ENCODE results near the gene BMI1. TPM values are rescaled to one million over a fixed set of nuclear protein-coding genes. Genes with fewer than 3 reads are reported as not detected.

Gene BMI1
- total and polyA plus RNA-seq, 9 donors, result 35.3 to 55.0 (median 46.6) TPM

DNA sequence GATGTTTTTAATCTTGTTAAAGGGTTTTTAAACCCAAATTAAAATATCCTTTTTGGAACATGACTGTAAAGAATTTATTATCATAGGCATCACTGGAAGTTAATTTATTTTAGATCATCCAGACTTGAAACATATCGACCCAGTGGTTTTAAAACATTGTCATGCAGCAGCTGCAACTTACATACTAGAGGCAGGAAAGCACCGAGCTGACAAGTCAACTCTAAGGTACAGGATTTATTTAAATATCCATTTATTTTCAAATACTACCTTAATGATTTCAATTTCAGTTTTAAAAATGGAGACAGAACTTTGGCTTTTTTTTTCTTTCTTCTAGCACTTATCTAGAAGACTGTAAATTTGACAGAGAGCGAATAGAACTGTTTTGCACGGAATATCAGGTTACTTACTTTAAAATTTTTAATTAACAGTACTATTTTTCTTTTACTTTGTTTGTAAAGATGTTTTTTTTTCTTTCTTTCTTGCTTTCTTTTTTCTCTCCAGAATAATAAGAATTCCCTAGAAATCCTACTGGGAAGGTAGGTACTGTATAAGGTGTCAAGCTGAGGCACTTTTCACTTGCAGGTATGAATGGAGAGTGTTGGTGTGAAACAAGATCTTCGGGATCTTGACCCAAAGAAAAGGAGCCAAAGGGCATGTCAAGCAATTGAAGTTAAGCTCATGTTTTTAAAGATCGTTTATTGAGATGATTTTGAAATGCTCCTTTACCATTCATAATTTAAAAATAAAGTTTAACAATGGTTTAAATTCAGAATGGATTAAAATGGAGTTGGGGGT is 2.9 kb upstream of the BMI1 start:
- Histone ChIP-seq H3K4me3 (ENCODE audit: low read length) (no peak overlapping the region), H3K27me3 (ENCODE audit: control insufficient read depth, insufficient read depth, low read length) (peaks cover 13% of the 10 kb centered on the region), H3K27ac (ENCODE audit: low read length) (no peak overlapping the region), H3K9me3 (replicated peaks; ENCODE audit: control insufficient read depth, low read depth, low read length) (no peaks in the 10 kb centered on the region), H3K36me3 (ENCODE audit: control insufficient read depth, insufficient read depth, low read length) (no peaks in the 10 kb centered on the region), H3K4me1 (ENCODE audit: control insufficient read depth, insufficient read depth, low read length) (peaks cover 8% of the 10 kb centered on the region)
- DNase-seq, result no peak
- no CpG with 5 or more reads among the region's 6 CpGs for WGBS (ENCODE audit: insufficient coverage)

DNA sequence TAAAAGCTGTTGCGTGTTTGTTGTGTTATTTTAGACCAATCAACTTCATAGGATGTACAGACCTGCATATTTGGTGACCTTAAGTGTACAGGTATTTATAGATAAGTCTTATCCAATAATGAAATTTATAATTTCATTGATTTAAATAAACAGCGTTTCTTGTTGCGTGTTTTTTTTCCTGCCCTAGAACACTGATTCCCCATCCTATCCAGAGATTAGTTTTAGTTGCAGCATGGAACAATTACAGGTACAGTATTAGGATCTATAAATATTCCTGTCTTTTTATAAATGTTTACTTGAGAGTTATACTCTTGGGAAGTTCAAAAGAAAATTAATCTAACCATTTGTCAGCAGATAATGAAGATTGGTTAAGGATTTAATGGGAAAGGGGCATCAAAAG is 2.1 kb upstream of the BMI1 start:
- Histone ChIP-seq H3K9me3 (replicated peaks; ENCODE audit: control insufficient read depth, low read depth, low read length) (no peaks in the 10 kb centered on the region), H3K27me3 (ENCODE audit: control insufficient read depth, insufficient read depth, low read length) (peaks cover 17% of the 10 kb centered on the region), H3K36me3 (ENCODE audit: control insufficient read depth, insufficient read depth, low read length) (no peaks in the 10 kb centered on the region), H3K4me1 (ENCODE audit: control insufficient read depth, insufficient read depth, low read length) (peaks cover 12% of the 10 kb centered on the region), H3K4me3 (ENCODE audit: low read length) (no peak overlapping the region), H3K27ac (ENCODE audit: low read length) (no peak overlapping the region)
- DNase-seq, result no peak
- no CpG with 5 or more reads among the region's 3 CpGs for WGBS (ENCODE audit: insufficient coverage)

DNA sequence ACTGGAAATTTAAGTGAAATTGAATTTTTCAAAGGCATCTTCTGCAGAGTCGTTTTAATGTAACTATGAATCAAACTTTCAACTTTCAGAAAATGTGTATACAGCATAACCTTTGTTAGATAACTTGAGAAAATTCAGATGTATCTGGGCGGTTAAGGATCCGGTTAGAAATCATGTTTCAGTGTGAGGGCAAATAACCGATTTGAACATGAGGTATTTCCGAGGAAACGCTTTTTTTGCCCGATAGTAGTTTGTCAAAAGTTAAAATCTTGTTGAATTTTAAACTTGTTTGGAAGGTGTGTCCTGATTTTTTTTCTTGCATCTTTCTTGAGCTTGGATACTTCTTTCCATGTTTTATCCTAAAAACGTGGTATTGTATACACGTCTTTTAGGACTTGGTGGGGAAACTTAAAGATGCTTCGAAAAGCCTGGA is 1.3 kb upstream of the BMI1 start:
- peaks cover 15% of the 10 kb centered on the region for H3K4me1 ChIP-seq (ENCODE audit: control insufficient read depth, insufficient read depth, low read length)
- WGBS (ENCODE audit: insufficient coverage), result 94% methylated on average over 6 of the region's 10 CpGs
- no peak for DNase-seq

DNA sequence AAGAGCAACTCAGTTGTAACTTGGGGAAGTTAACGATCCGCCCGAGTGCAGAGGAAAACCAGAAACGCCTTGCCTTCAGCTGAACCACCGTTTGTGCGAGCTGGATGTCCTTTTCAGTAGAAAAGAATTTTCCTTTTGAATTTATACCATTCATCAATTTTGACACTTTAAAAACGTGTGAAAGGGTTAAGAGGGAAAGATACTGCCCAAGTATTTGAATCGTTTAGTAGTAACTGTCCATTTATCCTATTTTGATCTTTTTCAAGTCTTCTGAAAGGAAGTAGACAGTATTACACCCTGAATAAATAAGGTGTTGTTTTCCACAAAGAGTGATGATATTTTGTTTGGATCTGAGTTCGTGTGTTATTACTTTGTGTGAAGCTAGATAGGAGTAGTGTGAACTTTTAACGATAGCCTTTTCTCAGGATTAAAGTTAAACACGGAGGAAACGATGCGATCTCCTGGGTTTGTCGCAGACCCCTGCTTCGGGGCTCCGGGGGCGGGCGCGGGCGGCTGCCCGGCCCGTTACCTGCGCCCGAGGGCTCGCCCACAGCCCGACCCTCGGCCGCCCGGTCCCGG is 830 bp upstream of the BMI1 start:
- Histone ChIP-seq H3K4me1 (ENCODE audit: control insufficient read depth, insufficient read depth, low read length) (peaks cover 20% of the 10 kb centered on the region), H3K9me3 (replicated peaks; ENCODE audit: control insufficient read depth, low read depth, low read length) (no peaks in the 10 kb centered on the region), H3K4me3 (ENCODE audit: low read length) (peak overlapping the region; percentile 42), H3K36me3 (ENCODE audit: control insufficient read depth, insufficient read depth, low read length) (no peaks in the 10 kb centered on the region), H3K27ac (ENCODE audit: low read length) (peak overlapping the region; percentile 60), H3K27me3 (ENCODE audit: control insufficient read depth, insufficient read depth, low read length) (peaks cover 21% of the 10 kb centered on the region)
- peak; percentile 34 for DNase-seq
- WGBS (ENCODE audit: insufficient coverage), result 0% methylated on average over 22 of the region's 30 CpGs

More for the DNA sequence above, 1.3 kb upstream of the BMI1 start:
- H3K9me3 ChIP-seq (replicated peaks; ENCODE audit: control insufficient read depth, low read depth, low read length), result no peaks in the 10 kb centered on the region
- H3K36me3 ChIP-seq (ENCODE audit: control insufficient read depth, insufficient read depth, low read length), result no peaks in the 10 kb centered on the region
- peaks cover 21% of the 10 kb centered on the region for H3K27me3 ChIP-seq (ENCODE audit: control insufficient read depth, insufficient read depth, low read length)
- no peak overlapping the region for H3K27ac ChIP-seq (ENCODE audit: low read length)
- no peak overlapping the region for H3K4me3 ChIP-seq (ENCODE audit: low read length)

DNA sequence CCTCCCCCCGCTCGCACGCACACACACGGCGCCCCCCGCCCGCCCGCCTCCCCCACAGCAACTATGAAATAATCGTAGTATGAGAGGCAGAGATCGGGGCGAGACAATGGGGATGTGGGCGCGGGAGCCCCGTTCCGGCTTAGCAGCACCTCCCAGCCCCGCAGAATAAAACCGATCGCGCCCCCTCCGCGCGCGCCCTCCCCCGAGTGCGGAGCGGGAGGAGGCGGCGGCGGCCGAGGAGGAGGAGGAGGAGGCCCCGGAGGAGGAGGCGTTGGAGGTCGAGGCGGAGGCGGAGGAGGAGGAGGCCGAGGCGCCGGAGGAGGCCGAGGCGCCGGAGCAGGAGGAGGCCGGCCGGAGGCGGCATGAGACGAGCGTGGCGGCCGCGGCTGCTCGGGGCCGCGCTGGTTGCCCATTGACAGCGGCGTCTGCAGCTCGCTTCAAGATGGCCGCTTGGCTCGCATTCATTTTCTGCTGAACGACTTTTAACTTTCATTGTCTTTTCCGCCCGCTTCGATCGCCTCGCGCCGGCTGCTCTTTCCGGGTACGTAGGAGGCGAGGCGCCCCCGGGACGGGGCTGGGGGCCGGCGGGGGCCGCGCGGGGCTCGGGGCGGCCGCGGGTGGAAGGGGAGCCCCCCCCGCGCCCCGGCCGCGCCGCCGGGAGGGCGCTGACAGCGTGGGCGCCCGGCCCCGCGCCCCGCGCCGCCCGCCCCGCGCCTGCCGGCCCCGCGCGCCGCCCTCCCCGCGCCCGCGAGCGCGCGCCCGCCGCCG is 441 bp downstream of the BMI1 start:
- peaks cover 21% of the 10 kb centered on the region for H3K27me3 ChIP-seq (ENCODE audit: control insufficient read depth, insufficient read depth, low read length)

DNA sequence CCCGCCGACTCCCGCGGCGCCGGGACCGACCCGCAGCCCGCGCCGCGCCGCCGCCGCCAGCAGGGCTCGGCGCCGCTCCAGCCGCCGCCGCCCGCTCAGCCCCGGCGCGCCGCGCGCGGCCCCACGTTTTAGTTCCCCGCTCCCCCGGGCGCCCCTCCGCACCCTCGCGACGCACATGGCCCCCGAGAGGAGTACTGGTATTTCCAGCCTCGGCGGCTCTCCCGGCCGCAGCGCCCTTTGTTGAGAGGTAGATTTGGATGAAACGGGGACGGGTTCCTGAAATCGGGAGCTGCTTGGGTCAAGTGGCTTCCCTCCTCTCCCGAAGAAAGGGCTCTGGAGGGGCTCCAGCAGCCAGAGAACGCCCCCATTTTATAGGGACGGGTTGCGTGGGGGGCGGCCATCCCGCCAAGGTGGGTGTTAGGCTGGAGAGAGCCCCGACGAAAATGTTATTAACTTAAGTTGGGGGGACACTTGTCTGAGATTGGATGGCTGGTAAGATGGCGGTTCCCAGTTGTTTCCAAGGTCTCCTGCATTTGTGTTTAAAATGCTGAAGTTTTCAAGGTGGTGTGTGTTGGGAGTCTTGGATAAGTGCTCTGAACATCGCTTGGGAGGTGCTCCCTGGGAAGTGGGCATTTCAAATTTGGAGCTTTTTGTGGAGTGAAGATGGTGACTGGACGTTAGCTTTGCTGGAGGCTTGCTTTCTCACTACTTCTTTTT is 1.2 kb downstream of the BMI1 start:
- H3K4me3 ChIP-seq (ENCODE audit: low read length), result peak overlapping the region; percentile 55
- H3K4me1 ChIP-seq (ENCODE audit: control insufficient read depth, insufficient read depth, low read length), result peaks cover 20% of the 10 kb centered on the region
- H3K9me3 ChIP-seq (replicated peaks; ENCODE audit: control insufficient read depth, low read depth, low read length), result no peaks in the 10 kb centered on the region
- H3K36me3 ChIP-seq (ENCODE audit: control insufficient read depth, insufficient read depth, low read length), result no peaks in the 10 kb centered on the region
- peaks cover 21% of the 10 kb centered on the region for H3K27me3 ChIP-seq (ENCODE audit: control insufficient read depth, insufficient read depth, low read length)
- WGBS (ENCODE audit: insufficient coverage), result 1% methylated on average over 39 of the region's 57 CpGs
- DNase-seq, result peak; percentile 47
- H3K27ac ChIP-seq (ENCODE audit: low read length), result no peak overlapping the region

More for the DNA sequence above, 441 bp downstream of the BMI1 start:
- no peaks in the 10 kb centered on the region for H3K9me3 ChIP-seq (replicated peaks; ENCODE audit: control insufficient read depth, low read depth, low read length)
- peak overlapping the region; percentile 85 for H3K27ac ChIP-seq (ENCODE audit: low read length)
- peaks cover 21% of the 10 kb centered on the region for H3K4me1 ChIP-seq (ENCODE audit: control insufficient read depth, insufficient read depth, low read length)
- no peaks in the 10 kb centered on the region for H3K36me3 ChIP-seq (ENCODE audit: control insufficient read depth, insufficient read depth, low read length)
- peak; percentile 87 for DNase-seq
- WGBS (ENCODE audit: insufficient coverage), result under 1% methylated on average over 103 of the region's 114 CpGs
- peak overlapping the region; percentile 74 for H3K4me3 ChIP-seq (ENCODE audit: low read length)

DNA sequence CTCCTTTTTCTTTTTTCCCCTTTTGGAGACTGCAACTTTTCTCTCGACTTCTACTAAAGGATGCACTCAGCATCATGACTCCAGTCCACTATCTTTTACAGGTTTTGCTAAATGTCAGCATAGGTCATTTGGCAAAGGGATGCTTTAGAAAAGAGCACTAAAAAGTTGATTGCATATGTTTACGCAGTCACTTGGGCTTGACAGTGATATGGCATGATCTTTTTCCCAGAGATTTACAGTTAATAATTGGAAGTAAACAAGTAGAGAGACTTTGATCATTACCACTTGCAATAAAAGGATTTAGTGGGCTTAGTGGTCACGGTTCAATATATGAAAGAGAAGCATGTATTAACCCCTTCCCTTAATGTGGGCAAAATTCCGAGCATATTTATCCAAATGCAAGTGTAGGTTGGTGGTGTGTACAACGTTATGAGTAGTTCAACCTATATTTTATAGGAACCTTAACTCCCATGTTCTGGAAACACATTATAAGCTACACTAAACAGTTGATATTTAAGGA is 1.8 kb downstream of the BMI1 start:
- DNase-seq, result no peak
- peaks cover 21% of the 10 kb centered on the region for H3K27me3 ChIP-seq (ENCODE audit: control insufficient read depth, insufficient read depth, low read length)
- H3K27ac ChIP-seq (ENCODE audit: low read length), result no peak overlapping the region
- H3K4me1 ChIP-seq (ENCODE audit: control insufficient read depth, insufficient read depth, low read length), result peaks cover 20% of the 10 kb centered on the region
- WGBS (ENCODE audit: insufficient coverage), result no CpG with 5 or more reads among the region's 5 CpGs
- H3K4me3 ChIP-seq (ENCODE audit: low read length), result peak overlapping the region; percentile 55
- no peaks in the 10 kb centered on the region for H3K9me3 ChIP-seq (replicated peaks; ENCODE audit: control insufficient read depth, low read depth, low read length)
- no peaks in the 10 kb centered on the region for H3K36me3 ChIP-seq (ENCODE audit: control insufficient read depth, insufficient read depth, low read length)

DNA sequence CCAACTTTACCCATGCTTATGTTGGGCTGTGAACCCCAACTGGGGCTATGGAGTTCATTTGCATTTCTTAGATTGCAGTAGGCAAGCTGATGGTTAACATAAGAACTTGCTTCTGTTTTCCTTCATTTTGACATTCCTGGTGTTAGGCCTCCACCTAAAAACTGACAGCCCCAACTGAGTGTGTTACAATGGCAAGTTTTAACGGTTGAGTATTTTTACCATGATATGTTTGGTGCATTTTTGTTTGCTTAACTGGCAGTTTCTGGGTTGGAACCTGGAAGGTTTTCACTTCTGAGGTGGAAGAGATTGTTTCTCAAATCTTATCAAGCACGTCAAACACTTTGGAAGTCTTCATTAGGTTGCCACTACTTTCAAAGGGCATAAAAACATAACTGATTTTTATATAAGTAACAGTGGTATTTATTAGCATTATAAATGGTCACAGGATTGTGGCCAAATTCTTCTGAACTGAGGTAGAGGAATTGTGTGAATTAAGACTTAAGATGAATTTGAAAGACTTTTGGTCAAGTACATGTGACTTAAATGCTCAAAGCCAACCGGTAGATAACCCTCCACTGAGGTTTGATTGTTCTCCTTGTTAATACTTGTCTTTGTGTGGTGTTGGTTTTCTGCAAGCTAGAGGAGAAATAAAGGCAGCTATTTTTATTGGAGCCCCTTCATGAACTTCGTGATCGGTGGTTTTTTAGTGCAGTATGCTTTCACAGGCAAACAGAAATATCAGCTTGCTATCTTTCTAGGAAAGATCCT is 2.8 kb downstream of the BMI1 start:
- Histone ChIP-seq H3K4me3 (ENCODE audit: low read length) (no peak overlapping the region), H3K4me1 (ENCODE audit: control insufficient read depth, insufficient read depth, low read length) (peaks cover 20% of the 10 kb centered on the region), H3K27me3 (ENCODE audit: control insufficient read depth, insufficient read depth, low read length) (peaks cover 21% of the 10 kb centered on the region), H3K36me3 (ENCODE audit: control insufficient read depth, insufficient read depth, low read length) (no peaks in the 10 kb centered on the region), H3K9me3 (replicated peaks; ENCODE audit: control insufficient read depth, low read depth, low read length) (no peaks in the 10 kb centered on the region), H3K27ac (ENCODE audit: low read length) (no peak overlapping the region)
- WGBS (ENCODE audit: insufficient coverage), result 100% methylated on average over 1 of the region's 5 CpGs
- no peak for DNase-seq

DNA sequence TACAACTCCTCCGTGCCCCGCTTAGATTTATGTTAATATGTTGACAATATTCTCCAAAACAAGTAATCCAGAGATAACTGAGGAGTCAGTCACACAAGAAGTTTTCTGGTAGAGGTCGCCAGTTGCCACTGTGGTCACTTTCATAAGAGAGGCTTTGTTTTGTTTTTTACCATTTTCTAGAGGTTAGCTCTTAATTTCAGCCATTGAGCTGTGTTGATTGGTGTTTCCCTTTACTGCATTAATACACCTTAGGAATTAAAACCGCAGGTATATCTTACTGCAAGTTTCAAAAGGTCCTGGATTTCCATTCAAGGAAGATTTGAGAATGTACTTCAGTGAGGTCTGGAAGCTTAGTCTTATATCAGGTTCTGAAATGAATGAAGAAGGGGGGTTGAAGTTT is 3.5 kb downstream of the BMI1 start:
- no CpG with 5 or more reads among the region's 4 CpGs for WGBS (ENCODE audit: insufficient coverage)
- no peak for DNase-seq
- H3K27me3 ChIP-seq (ENCODE audit: control insufficient read depth, insufficient read depth, low read length), result peaks cover 21% of the 10 kb centered on the region
- H3K4me1 ChIP-seq (ENCODE audit: control insufficient read depth, insufficient read depth, low read length), result peaks cover 20% of the 10 kb centered on the region
- no peaks in the 10 kb centered on the region for H3K9me3 ChIP-seq (replicated peaks; ENCODE audit: control insufficient read depth, low read depth, low read length)
- H3K36me3 ChIP-seq (ENCODE audit: control insufficient read depth, insufficient read depth, low read length), result peaks cover 4% of the 10 kb centered on the region
- H3K27ac ChIP-seq (ENCODE audit: low read length), result no peak overlapping the region
- no peak overlapping the region for H3K4me3 ChIP-seq (ENCODE audit: low read length)
